Left kidney (tissue), 2 donors: ENCODE measurements around the gene GCG. TPM values are rescaled to one million over a fixed set of nuclear protein-coding genes. Genes with fewer than 3 reads are reported as not detected.

Experiments
- DNase-seq: peaks from one replicate; pipeline ENCODE4 v3.0.0-alpha.2; 2013
- polyA plus RNA-seq: library from polyadenylated mRNA; unstranded; fragments of 120-200 nt; gene quantifications from one replicate; pipeline ENCODE4 v1.2.1, GENCODE V29; 2013; ENCODE audit not compliant: insufficient read length

The GCG gene
- polyA plus RNA-seq, 1 donor = not detected

DNA sequence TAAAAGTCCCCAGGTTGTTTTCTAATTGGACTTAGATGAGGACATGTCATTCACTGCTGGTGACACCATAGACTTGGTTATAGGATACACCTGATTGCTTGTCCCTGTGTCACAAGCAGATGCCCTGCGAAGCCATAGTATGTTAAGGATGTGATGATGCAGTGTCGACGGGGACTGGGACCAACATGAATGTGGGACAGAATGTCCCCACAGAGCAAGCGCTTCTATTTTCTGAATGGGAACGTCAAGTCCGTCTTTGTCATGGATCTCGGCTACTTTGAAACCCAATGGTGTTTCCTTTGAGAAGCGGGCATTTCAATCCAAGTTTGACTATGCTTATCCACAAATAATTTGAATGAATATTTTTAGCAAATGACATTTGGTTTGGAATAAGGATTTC lies 2.1 kb downstream of the GCG start:
- DNase-seq = no peak

DNA sequence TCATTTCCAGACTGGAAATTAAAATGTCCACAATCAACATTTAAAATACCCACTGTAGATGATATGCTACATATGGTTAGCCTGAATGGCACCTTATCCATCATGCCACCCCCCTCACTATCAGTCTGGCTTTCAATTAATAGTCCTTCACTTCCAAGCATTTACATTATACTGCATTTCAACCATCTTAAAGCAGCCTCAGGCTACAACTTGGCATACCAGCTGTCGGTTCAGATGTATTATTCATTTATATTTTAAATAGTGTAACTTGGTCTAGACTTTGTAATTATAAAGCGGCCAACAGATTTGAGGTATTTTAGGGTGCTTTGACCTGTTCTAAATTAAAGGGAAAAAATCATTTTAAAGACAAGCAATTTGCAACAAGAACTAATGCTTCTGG lies 2.6 kb downstream of the GCG start:
- no peak for DNase-seq

DNA sequence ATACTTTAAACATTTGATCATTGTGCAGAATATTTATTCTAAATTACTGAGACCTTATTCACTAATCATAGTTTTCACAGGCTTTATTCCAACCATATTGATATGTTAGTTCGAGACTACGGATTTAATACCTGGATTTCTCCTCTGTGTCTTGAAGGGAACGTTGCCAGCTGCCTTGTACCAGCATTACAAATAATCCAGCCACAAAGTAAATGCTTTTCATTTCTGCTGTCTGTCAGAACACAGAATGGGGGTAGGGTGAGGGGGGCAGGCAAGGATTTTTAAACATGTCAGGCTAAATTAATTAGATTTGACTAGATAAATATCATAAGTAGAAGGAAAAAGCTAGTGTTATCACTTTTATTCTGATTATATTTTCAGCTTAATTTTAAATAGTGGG lies 3.1 kb downstream of the GCG start:
- DNase-seq = no peak

DNA sequence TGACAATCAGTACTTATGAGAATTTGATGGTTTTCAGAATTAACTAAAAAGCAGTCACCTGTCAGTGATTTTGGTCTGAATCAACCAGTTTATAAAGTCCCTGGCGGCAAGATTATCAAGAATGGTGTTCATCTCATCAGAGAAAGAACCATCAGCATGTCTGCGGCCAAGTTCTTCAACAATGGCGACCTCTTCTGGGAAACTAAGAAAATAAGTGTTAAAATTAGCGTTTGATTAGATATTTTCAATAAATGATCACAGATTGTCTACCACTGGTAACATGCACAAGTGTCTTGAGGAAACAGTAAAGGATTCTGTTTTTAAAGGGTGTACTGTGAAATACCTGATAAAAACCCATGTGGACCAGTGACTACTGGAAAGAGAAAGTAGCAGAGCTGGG lies 8.1 kb downstream of the GCG start:
- no peak for DNase-seq

DNA sequence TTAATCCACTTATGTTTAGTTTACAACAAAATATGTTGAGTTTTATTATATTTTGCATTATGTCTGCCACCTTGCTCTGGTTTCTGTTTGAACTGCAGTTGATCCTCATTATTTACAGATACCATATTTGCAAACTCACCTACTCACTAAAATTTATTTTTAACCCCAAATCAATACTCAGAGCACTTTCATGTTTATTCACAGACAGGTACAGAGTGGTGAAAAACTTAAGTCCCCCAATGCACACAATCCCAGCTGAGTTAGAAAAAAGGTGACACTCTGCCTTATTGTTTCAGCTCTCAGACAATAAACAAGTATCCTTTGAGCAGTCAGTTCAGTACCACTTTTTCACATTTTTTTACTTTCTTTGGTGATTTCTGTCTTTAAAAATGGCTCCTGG lies 13.7 kb downstream of the GCG start:
- DNase-seq = no peak

DNA sequence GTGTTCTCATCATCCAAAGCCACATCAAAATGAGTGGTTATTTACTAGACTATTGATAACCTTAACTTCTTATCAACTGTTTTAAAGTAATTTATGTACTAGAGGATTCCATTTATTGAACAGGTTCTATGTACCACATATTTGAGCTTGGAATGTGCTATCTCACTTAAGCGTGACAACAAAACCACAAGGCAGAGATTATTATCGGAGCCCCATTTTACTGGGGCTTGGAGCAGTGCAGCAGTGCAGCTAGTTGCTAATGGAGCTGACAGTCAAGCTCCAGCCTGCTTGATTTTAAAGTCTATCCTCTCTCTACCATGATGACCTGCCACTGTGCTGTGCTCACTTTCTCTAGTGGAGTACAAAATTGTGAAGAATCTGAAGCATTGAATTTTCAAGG lies 24.6 kb downstream of the GCG start:
- no peak for DNase-seq

DNA sequence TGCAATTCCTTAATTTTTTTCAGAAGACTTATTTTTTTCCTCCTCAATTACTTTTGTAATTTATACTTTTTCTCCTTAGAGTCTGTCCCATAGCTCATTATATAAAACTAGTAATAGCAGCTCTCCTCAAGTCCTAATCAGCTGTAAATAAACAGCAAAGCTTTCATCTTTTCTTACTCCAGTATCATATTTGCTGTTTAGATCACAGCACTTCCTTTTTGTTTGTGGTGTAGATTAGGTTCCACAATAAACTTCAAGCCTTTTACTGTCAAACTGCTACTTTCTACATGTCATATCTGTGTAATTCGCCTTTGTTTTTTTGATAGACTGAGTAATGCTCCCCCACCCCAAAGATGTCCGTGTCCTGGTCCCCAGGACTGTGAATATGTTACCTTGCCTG lies 25.5 kb downstream of the GCG start:
- no peak for DNase-seq

DNA sequence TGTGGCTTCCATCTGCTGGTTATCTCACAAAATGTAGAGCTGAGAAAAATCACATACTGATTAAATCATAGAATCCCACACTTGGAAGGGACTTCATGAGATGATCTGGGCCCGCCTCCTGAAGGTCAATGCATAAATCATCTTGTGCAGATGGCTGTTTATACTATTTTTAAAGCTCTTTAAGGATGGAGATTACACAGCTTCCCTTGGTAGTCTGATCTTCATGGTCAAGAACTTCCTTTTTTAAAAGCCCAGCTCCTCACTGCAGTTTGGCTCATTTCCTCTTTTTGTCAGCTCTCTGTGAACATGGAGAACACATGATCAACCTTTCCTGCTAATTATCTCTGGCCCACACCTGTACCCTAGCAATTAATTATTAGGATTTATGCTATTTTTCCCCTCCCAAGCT lies 25.9 kb downstream of the GCG start:
- DNase-seq = no peak

DNA sequence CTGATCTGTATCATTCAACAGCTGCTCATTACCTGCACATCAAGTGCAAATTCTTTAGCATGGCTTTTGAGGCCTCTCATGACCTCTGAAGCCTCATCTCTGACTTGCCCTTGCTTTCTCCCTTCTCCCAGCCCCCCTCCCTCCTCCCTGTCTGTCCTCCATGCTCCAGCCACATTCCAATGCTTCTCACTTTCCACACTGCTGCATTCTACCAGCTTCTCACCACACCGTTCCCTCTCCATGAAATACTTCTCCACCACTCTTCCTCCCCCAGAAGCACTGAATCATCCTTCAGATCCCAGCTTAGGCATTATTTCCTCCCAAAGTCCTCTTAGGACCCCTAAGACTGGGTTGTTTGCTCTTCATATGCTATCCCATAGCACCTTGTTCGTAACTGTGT lies 26.9 kb downstream of the GCG start:
- DNase-seq = no peak

DNA sequence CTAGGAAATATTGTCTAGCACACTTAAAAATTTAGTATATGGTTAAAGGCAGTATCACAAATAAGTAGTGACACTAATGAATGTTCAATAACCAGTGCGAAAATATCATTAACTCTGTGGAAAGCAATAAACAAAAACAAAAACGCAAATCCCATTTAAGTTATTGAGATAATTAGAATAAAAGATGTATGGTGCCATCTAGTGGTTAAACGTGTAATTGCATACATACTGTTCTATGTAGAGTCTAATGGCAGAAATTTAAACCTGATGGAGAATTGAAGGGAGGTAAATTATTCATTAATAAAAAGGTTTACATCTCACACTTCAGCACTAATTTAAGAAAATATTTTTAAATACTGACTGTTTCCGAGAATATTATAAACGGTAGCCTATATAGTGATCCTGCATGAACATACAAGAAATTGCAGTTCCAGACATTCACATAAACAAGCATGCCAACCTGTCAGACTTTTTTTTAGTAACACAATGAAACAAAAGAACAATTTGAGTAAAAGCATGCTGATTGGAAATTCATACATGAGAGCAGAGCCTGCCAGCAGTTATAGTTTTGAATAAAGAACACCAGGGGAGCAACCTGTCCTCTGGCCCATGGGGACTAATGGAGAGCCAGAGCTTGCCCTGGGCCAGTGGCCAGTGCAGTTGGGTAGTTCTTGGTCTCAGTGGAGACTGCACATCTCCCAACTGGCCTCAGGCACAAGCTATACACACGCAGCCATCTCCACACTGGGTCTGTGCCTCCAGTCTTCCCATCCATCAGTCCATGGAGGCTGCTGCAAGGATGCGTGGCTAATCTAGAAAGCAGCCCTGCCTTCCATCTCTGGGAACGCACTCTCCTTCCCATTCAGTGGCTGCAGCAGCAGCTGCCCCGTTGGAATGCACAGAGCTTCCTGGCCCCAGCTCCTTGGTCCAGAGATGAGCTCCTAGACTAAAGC lies 28.0 kb downstream of the GCG start:
- DNase-seq = peak; percentile 75

DNA sequence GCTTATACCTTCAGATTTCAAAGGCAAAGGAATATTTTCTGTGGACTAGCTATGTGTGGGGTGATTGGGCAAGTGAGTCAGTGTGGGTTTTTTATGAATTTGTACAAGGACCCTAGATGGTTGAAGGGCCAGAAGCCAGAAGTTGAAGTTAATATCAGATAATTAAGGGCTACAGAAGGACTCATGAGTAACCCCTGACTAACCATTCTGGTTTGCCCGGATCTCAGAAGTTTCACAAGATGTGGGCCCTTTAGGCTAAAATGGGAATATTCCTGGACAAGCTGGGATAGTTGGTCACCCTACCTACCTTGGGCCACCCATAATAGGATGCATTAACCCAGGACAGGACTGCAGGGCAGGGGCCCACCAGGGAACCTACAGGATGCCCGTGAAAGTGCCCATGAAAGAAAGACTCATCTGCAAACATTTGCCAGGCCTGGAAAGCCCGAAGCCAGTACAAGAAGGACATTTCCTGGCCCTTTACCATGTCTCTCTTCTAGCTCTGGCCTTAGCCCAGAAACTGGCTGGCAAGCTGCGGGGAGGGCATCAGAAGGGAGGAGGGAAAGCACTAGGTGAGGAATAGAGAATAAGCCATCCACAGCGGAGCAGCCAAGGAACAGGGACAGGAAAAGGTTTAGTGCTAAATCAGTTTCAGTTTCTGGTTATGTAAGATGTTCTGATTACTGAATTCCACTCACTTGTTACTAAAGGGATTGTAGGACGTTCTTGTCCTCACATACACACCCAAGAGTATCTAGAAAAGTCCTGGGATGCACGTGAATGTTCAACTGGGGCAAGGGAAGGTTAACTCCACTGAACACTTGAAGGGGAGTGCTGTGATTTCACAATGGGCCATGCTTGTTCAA lies 33.6 kb downstream of the GCG start:
- no peak for DNase-seq

DNA sequence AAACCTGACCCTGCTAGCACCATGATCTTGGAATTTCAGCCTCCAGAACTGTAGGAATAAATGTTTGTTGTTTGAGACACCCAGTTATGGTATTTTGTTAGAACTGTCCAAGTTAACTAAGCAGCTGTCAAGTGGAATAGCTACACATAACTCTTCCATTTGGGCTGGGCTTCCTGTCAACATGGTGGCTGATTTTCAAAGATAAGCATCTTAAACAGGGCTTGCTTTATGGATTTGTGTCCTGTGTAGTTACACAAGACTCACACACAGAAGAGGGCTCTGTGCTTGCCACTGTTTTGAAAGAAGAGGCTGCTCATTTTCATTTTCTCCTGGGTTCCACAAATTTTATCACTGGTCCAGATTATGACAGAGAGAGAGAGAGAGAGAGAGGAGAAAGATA lies 35.7 kb downstream of the GCG start:
- DNase-seq = no peak

DNA sequence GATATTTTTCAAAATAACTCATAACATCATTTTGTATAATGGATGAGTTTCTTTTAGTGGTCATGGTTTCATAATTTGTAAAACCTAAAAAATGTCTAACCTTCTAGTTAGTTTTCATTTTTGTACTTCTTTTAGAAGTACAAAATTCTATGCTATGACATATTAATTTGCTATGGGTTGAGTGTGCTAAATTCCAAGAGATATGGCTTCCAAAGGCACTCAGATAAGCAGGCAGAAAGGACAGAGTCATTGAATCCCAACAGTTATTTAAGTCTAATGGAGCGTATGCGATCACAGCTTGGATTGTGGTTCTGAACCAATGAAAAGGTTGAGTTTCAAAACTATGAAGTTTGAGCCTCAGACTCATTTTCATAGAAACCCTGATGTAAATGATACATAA lies 37.0 kb downstream of the GCG start:
- DNase-seq = no peak

DNA sequence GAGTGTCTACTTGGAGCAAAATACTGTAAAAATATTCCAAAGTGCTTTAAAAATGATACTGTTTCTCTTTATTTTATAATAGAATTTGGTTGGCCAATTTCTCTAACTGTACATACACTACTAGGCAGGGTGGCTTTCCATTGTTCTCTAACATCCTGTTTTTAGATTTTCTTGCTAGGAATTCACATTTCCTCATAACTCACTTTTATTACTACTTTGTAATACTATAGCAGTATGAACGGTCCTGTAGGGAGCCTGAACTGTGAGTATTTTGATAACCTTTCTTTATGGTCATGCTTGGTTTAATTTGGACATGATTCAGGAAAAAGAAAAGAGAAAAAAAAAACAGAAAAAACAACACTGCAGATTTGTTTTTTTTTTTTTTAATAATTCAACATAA lies 37.8 kb downstream of the GCG start:
- DNase-seq = no peak

DNA sequence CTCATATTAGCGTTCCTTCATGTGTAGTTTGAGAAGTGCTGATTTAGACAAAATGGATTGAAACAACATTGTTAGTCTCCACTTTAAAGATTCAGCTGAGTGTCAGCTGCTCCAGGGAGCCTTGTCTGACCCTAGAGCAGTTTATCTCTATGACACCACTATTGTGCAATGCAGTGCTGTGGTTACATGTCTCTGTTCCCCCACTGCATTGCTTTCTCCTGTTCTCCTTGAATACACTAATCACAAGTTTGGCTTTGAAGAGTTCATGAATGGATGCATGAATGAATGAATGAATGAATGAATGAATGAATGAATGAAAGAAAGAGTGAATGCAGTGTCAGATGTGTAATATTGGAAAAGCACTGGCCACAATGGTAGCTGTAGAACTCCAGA lies 38.3 kb downstream of the GCG start:
- DNase-seq = no peak

DNA sequence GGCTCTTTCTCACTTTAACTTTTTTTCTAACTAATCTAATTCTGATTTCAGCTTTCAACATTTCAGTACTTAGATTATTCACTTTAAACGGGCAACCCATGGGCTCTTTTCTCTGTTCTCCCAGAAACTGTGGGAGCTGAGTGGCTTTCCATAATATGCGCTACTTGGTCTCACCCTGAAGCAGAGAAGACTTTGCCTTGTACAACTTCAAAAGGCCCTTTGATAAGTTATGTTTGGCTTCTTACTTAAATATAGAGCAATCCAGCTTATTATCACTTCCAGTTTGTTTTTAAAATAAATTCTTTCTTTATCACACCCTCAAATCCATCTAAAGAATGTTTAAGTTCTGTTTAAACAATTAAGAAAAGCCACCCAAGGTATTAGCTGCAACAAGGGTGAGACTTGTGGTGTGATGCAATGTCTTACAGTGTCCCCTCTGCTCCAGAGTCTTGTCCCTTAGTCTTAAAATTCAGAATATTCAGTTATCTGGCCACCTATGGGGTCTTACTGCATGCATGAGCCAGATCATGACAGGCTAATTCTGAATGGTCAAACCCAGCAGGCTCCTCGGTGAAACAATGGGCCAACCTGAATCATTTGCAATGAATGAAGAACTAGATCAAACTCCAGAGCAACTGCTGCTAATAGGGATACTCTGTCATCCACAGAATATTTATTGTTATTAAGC lies 38.8 kb downstream of the GCG start:
- no peak for DNase-seq

DNA sequence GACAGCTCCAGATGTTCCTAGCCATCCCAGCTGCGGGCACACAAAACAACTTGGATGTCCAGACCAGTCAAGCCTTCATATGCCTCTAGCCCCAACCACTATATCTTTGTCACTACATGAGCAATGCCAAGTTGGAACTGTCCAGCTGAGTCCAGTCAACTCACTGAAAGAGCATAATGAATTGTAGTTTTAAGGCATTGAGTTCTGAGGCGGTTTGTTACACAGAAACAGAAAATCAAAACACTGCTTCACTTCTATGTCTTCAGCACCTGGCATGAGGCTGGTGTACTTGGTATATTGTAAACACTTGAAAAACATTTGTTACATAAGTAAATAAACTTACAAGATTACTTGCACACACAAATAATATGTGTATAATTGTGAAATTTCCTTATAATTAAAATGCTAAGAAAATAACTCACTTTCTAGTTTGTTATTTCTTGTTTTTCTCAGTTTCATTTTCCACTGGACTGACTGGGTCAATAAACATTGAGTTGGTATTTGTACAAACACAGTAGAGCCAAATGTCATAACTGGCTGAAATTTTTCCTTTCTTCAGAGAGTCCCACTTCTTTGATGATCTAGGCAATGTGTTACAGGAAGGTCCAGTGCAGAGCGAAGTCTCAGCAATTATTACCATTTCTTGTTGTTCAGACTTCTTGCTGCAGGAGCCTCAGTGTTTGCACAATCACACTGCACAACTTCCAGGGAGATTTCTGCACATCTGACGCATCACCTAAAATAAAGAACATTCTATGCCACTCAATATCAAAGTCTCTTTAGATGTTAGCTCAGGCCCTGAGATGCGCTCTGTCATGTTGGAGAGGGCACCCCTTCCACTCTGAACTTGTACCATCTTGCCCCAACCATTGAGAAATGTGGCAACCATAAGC lies 39.8 kb downstream of the GCG start:
- DNase-seq = no peak

DNA sequence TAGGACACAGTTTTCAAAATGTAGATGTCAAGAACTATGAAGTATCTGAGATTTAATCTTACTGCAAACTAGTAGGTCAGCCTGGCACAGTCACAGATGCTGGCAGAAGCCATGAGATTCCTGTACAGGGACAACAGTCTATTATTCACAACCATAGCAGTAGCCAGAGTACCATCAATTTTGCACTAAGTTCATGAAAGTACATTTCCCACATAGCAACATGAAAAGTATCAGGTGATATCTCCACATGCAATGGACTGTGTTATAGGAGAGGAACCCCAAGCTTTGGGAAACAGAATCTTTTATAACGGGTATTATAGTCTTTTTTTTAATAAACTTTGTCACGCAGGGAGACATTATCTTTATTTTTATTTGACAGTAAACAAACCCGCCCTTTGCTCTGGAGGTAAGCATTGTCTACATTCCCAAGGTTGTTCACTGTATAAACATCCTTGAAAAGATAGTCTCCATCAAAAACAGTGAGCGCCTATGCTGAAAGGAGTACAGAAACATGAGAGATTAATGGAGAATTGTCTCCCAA lies 44.6 kb downstream of the GCG start:
- DNase-seq = no peak

DNA sequence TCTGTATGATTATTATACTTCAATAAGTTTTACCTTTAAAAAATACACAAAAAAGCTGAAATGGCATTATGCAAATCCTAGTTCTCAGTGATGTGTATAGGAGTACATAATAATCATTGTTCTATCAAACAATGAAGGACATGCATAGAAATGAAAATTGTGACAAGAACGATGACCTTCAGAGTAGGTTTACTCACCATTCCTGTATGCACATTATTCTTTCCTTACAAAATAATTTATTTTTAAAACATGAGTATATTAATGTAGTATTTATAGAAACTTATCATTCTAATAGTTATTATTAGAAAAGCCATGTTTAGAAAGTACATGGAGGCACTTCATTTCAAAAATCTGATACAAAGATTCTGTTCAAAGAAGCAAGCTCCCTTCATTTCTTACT lies 45.3 kb downstream of the GCG start:
- no peak for DNase-seq

DNA sequence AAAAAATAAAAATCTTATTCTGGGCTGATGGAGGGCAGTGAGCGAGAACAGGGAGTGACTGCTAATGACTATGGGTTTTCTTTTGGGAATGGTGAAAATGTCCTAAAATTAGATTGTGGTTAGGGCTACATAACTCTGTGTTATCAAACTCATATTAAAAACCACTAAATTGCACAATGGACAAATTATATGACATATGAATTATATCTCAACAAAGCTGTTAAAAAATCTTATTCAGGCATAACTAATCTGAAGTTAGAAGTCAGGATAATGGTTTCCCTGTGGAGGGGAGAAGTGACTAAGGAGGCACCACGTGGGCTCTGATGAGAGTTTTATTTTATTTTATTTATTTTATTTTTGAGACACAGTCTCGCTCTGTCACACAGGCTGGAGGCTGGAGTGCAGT lies 45.9 kb downstream of the GCG start:
- no peak for DNase-seq

DNA sequence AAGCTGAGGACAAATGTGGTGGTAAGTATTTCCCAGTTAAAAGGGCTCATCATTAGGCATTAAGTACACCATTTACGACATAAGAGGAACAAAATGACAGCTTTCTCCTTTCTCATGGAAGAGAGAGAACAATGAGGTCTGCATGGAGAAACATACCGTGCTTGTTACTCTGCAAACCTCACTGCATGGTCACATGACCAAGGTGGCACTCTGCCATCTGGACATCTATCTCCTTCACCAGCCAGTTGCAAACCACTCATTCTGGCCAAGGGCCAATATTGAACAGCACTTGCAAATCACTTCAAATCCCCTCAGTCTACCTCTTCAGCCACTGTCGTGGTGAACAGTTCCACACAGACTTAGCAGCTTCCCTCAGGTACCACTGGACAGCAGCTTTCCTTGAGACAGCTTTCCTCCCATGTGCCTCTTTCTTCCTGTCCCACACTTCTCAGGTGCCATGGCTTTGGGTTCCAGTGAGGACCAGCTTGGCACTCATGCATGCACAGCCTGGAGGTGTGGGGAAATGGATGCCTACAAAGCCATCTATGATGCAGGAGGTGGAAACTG lies 48.5 kb downstream of the GCG start:
- no peak for DNase-seq
